ENCODE data around the gene PCDHGA10.

GRCh38 chr5:141382469-141383294 lies 30.1 kb upstream of the PCDHGA10 start, which contains the start of gene PCDHGA7:
- TF ChIP-seq CTCF (conservative IDR thresholded peaks at IDR 0.05; ENCODE audit: low read length) (peak; percentile 76), EZH2phosphoT487 (IDR thresholded peaks at IDR 0.05; ENCODE audit: borderline replicate concordance, low read depth, low read length) (no peak)

Measured in OCI-LY7 (cell line).